Activated naive CD8-positive, alpha-beta T cell treated with anti-CD3 and anti-CD28 coated beads, Interleukin-2, amount 50 U/mL, for 16 hours (primary cell): ENCODE measurements around the gene AMBP.

Source experiments
- DNase-seq: peaks from one replicate; pipeline ENCODE4 v3.0.0-alpha.2; 2020; ENCODE audit warnings: low read depth, low spot score

AMBP gene

DNA sequence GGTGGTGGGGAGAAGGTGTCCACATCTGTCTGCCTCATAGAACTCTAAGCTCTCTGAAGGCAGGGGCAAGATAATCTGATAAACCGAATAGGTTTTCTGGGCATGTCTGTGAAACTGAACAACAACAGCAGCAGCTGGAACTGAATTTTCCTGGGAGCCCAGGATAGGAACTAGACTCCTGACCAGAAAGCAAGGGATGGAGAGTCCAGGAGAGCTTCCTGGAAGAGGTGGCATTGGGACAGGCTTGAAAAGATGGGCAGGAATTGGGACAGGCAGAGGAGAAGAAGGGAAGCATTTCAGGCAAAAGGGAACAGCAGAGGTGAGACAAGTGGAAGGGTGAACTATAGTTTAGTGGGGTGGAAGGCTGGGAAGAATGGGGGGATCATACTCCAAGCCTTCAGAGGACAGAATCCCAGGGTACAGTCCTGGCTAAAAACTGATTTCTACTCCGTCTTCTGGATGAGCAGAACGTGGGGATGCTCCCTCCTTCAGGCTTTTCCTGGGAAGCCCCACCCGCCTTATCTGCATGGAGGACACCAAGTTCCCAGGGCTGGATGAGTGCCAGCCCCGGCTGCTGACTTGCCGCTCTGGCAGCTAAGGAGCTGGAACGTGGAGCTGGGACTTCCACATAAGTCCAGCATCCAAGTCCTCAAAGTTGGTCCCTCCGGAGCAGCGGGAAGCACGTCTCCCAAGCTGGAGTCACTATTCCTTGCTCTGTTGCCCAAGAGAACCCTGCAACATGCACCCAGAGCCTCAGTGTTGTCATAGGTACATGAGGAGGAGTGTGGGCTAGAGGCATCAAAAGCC lies 34.9 kb upstream of the AMBP start:
- DNase-seq = no peak

- DNase-seq = no peak
These were observed 34.2 kb upstream of the AMBP start for GRCh38 chr9:114112325-114112724.

DNA sequence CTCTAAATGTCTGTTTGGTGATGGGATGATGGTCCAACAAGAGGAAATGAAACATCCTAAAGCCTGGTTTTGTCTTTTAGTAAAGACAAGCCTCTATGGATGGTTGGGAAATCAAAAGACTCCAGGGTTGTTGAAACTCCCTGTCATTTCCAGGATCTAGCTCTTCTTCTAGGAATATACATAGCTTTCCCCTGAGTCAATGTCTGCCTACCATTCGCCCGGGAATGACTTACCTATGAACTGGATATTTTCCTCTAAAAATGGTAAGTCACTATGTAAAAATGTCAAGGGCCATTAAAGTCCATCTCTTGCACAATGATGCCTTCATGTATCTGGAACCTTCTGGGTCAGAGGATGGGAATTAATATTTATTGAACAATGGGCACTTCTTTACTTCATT lies 32.1 kb upstream of the AMBP start:
- no peak for DNase-seq

DNA sequence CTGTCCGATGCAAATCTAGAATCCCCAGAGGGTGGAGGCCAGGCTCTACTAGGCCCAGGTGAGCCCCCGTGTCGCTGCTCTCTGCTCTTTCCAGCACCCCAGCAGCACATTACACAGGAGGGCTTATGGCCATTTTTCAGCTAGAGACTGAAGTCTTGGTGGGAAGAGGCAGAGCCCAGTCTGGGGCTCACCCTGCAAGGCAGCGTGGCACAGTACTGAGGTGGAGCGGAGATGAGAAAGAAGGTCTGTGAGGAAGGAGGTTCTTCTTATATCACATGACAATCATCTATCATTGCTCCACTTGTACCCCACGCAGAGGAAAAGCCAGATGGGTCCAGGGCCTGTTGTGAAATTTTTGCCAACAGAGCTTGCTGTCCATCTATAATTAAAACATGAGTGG lies 31.0 kb upstream of the AMBP start:
- DNase-seq = no peak

GRCh38 chr9:114108016-114108833 lies 30.1 kb upstream of the AMBP start:
- DNase-seq = no peak

- no peak for DNase-seq
These were observed 29.3 kb upstream of the AMBP start for GRCh38 chr9:114107286-114108001.

DNA sequence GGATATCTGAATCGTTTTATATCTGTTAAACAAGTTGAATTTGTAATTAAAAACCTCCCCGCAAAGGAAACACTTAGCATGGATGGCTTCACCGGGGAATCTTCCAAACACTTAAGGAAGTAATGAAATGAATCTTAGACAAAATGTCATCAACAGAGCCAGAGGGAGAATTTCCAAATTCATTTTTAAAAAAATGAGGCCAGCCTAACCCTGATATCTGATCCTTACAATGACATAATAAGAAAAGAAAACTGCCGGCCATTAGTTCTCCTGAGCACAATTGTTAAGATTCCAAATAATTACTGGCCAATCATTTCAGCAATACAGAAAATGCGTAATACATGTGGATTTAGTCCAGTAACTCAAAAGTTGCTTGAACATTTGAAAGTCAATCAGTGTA lies 27.1 kb upstream of the AMBP start:
- no peak for DNase-seq

DNA sequence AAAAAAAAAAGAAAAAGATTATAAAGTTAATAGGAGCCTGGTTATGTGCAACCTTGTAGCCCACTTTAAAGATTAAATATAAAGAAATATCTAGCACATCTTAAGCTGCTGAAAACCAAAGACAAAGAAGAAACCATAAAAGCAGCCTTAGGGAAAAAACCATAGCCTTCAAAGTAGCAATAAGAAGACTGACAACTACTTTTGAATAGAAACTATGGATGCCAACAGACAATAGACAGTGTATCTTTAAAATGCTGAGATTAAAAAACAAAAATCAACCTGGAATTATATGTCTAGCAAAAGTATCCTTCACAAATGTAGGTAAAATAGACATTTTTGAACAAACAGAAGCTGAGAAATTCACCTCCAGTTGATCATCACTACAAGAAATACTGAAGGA lies 24.4 kb upstream of the AMBP start:
- no peak for DNase-seq

DNA sequence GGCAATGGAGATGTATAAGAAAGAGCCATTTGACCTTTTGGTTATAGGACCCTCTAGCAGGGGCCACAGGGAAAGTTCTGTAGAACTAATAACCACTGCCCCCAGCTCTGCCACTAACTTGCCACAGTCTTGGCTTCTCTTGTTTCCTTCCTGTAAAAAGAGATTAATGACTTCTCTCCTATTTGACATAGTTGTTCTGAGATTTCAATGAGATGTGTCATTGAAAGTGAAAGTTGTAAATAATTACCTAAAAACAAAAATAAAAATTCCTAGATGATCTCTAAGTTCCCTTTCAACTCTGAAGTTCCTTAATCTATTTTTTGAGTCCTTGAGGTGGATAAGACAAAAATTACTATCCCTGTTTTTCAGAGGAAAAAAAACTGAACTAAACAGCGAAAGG lies 22.4 kb upstream of the AMBP start:
- no peak for DNase-seq

- DNase-seq = no peak
These were observed 21.7 kb upstream of the AMBP start for GRCh38 chr9:114099669-114100270.

DNA sequence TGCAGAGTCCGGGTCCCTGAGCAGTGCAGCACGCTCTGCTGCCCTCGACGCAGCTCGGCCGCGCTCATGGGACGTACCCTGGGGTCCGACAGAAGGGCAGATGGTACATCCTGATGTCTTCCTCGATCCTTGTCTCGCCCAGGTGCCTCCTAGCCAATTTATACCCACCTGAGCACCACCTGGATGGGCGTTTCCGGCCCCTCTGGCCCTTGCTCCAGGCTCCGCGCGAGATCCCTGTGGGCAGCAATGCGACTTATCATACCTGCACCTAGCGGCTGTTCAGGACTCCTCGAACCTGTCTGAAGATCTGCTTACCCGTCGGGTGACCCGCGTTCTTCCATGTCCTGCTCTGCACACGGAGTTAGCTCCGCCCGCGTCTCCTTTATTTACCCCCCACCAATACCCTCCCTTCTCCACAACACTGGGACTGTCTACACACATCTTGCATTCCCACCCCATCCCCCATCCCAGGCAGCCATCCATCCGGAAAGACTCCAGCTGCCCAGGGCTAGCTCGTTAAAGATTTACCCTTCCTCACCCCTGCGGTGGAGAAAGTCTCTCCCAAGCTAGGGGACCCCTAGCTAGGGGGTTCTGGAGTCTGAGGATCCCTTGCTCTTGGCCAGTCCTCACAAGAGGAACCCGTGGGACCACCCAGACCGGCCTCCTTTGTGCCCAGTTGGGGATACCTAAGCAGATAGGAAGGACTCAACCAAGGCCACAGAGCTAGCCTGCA lies 21.0 kb upstream of the AMBP start, which contains the start of gene KIF12:
TSS of gene KIF12 (minus strand) at position 357 of the 733 bp plus-strand sequence. CDS start at position 341, 16 bp downstream.
- no peak for DNase-seq

DNA sequence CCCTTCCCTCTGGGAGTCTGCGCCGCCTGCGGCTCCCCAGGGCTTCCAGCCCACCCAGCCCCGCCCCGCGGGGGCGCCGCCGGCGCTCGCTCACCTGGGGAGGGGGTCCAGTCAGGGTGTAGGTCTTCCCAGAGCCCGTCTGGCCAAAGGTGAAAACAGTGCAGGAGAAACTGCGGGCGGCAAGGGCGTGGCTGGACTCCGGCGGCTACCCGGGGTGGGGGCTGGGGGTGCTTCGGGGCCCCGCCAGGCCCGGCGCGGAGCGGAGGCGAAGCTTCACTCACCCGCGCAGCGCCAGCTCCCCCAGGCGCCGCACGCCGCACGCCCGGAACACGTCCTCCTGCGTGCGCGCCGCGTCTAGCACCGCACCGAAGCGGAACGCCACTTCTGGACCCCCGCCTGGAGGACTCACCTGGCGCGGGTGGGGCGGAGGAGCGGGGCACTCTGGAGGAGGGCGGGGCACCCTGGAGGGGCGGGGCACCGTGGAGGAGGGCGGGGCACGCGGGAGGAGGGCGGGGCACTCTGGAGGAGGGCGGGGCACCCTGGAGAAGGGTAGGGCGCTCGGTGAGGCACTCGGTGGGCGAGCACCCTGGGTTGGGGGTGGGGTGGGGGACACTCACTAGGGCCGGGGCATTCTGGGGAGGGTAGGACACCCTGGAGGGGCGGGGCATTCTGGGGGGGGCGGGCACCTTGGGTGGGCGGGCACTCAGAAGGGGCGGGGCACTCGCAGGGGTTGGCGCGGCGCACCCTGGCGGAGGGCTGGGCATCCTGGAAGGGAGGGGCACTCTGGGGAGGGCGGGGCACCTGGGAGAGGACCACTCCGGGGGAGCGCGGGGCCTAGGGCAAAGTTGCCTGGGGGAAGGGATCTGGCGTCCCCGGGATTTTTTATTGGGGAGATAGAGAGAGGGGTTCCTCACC lies 20.2 kb upstream of the AMBP start:
- no peak for DNase-seq

DNA sequence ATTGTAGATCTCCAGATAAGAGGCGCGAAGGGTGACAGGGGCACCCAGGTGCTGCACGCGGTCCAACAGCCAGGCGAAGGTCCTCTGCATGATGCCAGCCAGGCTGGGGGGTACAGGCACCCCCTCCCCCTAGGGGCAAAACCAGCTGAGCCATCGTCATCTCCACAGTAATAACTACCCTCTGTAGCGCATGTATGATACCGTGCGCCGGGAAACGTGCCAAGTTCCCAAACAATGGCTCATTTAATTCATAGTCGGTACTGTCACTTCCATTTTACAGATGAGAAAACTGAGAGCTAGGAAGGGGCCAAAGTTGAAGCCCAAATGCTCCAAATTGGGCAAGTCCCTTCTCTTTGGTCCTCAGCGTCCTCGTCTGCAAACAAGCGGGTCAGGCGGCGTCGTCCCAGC lies 19.5 kb upstream of the AMBP start:
- no peak for DNase-seq

- no peak for DNase-seq
These were observed 18.9 kb upstream of the AMBP start for GRCh38 chr9:114096866-114097612.

GRCh38 chr9:114096041-114096511 lies 18.0 kb upstream of the AMBP start:
- no peak for DNase-seq

- no peak for DNase-seq
These were observed 16.9 kb upstream of the AMBP start for GRCh38 chr9:114094971-114095370.

DNA sequence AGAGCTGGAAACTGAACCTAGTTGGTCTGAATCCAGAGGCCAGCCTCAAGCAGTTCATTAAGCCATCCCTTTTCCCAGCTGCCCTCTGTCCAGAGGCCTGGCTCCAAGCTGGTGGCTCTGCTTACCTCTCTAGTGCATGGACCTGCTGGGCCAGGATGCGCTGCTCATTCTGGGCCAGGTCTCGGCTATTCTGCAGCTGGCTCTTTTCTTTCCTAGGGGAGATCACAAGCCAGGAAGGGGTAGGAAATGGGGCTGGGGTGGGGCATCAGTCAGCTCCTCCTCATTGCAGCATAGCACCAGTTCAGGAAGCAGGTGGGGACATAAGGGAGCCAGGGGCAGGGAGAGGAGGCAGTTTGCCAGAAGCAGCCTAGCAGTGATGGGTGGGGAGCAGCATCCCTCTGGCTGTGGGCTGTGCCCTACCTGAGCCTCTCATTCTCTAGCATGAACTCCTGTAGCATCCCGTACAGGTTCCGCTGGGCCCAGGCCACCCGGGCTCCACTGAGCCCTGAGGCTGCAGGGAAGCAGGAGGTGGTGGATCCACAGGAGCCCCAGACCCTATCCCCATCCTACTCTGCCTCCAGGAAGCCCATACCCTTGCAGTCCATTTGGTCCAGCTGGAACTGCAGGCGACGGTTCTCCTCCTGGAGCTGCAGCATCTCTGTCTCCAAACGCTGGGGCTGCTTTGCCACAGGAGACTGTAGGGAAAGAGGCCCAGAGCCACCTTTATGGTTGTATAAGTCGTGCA lies 15.8 kb upstream of the AMBP start:
- no peak for DNase-seq

- DNase-seq = no peak
These were observed 15.0 kb upstream of the AMBP start for GRCh38 chr9:114093031-114093471.
